HepG2 (cell line): ENCODE data around the gene IQCN. TPM values are rescaled to one million over a fixed set of nuclear protein-coding genes. Genes with fewer than 3 reads are reported as not detected.

Experiments
- ATAC-seq: fragments of 200-7000 bp; cut with Tn5 transposase; 3 replicates; pipeline ENCODE4 v1.9.1; 2020; ENCODE audit warnings: mild to moderate bottlenecking, moderate library complexity
- BruUV-seq: library from RNA; stranded (reverse); fragments of 400-500 nt; replicated peaks from 2 replicates; lab custom pipeline; 2021; lab: Mats Ljungman, UMichigan
- CTCF ChIA-PET: fragments of 300-600 bp; formaldehyde crosslinking; extraction: SDS; loops from one replicate; lab custom pipeline; 2021; ENCODE audit warnings: low total read pairs, inconsistent platforms, low intra/inter-chr PET ratio; lab: Yijun Ruan, JAX
- POLR2A ChIA-PET: fragments of 350-600 bp; sonication (Branson Sonifier 250); formaldehyde crosslinking; loops from one replicate; lab custom pipeline; 2020; ENCODE audit warnings: antibody characterized with exemption, inconsistent platforms; lab: Yijun Ruan, JAX
- DNase-seq: peaks from one replicate; pipeline ENCODE4 v3.0.0-alpha.2; 2015; ENCODE audit warnings: low spot score
- FAIRE-seq: peaks from 3 replicates; lab custom pipeline; 2011; peaks lifted over from hg19 to GRCh38; lab: Jason Lieb, UNC
- H2AFZ ChIP-seq: one replicate; pipeline ENCODE4 v1.6.1; 2011; ENCODE audit warnings: low read length, inconsistent platforms
- H3K27ac ChIP-seq: fragments of 300-600 bp; 3 replicates; pipeline ENCODE4 v1.8.0; 2011; ENCODE audit warnings: mixed run types, mild to moderate bottlenecking, mixed read lengths, low read length, inconsistent platforms; ENCODE audit not compliant: insufficient read depth; ENCODE audit errors: extremely low read length
- H3K27me3 ChIP-seq, 2 experiments: fragments of 200-600 bp in 1 of 2; 2 replicates in 1 of 2; 3 replicates in 1 of 2; pipeline versions ENCODE4 v1.6.0 to v1.8.0; 2011; ENCODE audit warnings: low read length in 2 of 2, mild to moderate bottlenecking in 2 of 2, moderate library complexity in 2 of 2, inconsistent platforms in 1 of 2; ENCODE audit not compliant: insufficient read depth in 2 of 2, control insufficient read depth in 1 of 2
- H3K36me3 ChIP-seq, 2 experiments: fragments of 200-600 bp in 1 of 2; replicated peaks in 1 of 2; 2 replicates in 1 of 2; 3 replicates in 1 of 2; pipeline versions ENCODE4 v1.5.1 to v1.8.0; 2011; ENCODE audit warnings: low read length in 2 of 2, inconsistent platforms in 1 of 2; ENCODE audit not compliant: insufficient read depth in 2 of 2, control insufficient read depth in 1 of 2
- H3K4me1 ChIP-seq: 2 replicates; pipeline ENCODE4 v1.5.1; 2012; ENCODE audit warnings: low read length, inconsistent platforms; ENCODE audit not compliant: insufficient read depth
- H3K4me2 ChIP-seq: 2 replicates; pipeline ENCODE4 v1.6.0; 2011; ENCODE audit warnings: low read depth, low read length, inconsistent platforms
- H3K4me3 ChIP-seq, 3 experiments: fragments of 200-600 bp in 1 of 3; sonication (generic), shearing (Covaris generic) in 1 of 3; replicated peaks in 1 of 3; 2 replicates each; pipeline ENCODE4 v1.5.1; 2011 to 2016; ENCODE audit warnings: low read length in 3 of 3, inconsistent platforms in 2 of 3, low read depth in 2 of 3, mild to moderate bottlenecking in 2 of 3, control low read depth in 1 of 3, mixed read lengths in 1 of 3; ENCODE audit not compliant: insufficient read depth in 1 of 3
- H3K79me2 ChIP-seq: one replicate; pipeline ENCODE4 v1.6.1; 2011; ENCODE audit warnings: low read length, inconsistent platforms; ENCODE audit not compliant: insufficient read depth
- H3K9ac ChIP-seq: 2 replicates; pipeline ENCODE4 v1.6.0; 2011; ENCODE audit warnings: mild to moderate bottlenecking, low read depth, low read length, inconsistent platforms; ENCODE audit not compliant: insufficient read depth
- H3K9me3 ChIP-seq: 2 replicates; pipeline ENCODE4 v1.5.1; 2012; ENCODE audit warnings: mild to moderate bottlenecking, low read length
- H4K20me1 ChIP-seq: 2 replicates; pipeline ENCODE4 v1.6.0; 2011; ENCODE audit warnings: inconsistent platforms, mild to moderate bottlenecking, low read length, moderate library complexity; ENCODE audit not compliant: insufficient read depth
- CEBPB ChIP-seq: IDR thresholded peaks from 2 replicates; pipeline ENCODE4 v1.6.1; 2011; ENCODE audit warnings: low read depth, low read length, improper control_type of control experiment, borderline replicate concordance
- CEBPG ChIP-seq: IDR thresholded peaks from 2 replicates; pipeline ENCODE4 v1.6.1; 2016
- ETV5 ChIP-seq: IDR thresholded peaks from 2 replicates; pipeline ENCODE4 v1.6.1; 2018; ENCODE audit warnings: missing biosample characterization, missing genetic modification reagents, inconsistent platforms, borderline replicate concordance
- HNF4A ChIP-seq: sonication (generic); formaldehyde crosslinking; IDR thresholded peaks from 2 replicates; pipeline ENCODE4 v1.4.0; 2020; ENCODE audit warnings: missing genetic modification reagents
- ZNF263 ChIP-seq: sonication (generic); formaldehyde crosslinking; IDR thresholded peaks from 2 replicates; pipeline ENCODE4 v1.4.0; 2020; ENCODE audit warnings: missing genetic modification reagents
- ZNF446 ChIP-seq: sonication (generic); formaldehyde crosslinking; IDR thresholded peaks from 2 replicates; pipeline ENCODE4 v1.5.0; 2020; ENCODE audit warnings: mild to moderate bottlenecking, missing genetic modification reagents
- ZNF629 ChIP-seq: sonication (generic); formaldehyde crosslinking; conservative IDR thresholded peaks from 2 replicates; pipeline ENCODE4 v1.5.0; 2020; ENCODE audit warnings: missing genetic modification reagents
- ZNF770 ChIP-seq: sonication (generic); formaldehyde crosslinking; IDR thresholded peaks from 2 replicates; pipeline ENCODE4 v1.5.0; 2020; ENCODE audit warnings: mild to moderate bottlenecking, missing genetic modification reagents
- ZSCAN25 ChIP-seq: sonication (generic); formaldehyde crosslinking; IDR thresholded peaks from 2 replicates; pipeline ENCODE4 v1.8.0; 2022; ENCODE audit warnings: mild to moderate bottlenecking, missing genetic modification reagents
- WGBS: methylation state at CpG from one replicate; pipeline ENCODE4 v1.1.6; 2017; ENCODE audit warnings: low lambda C conversion rate; 5-methylcytosine and 5-hydroxymethylcytosine counted together
- in situ Hi-C: cut with HindIII; loops from 2 replicates; pipeline ENCODE4 v1.10.0; 2017; ENCODE audit warnings: low pct_unique_long_range_greater_than_20kb; ENCODE audit not compliant: extremely low pct_ligation_motif_present
- intact Hi-C: fragments of 100-400 bp; cut with micrococcal nuclease; formaldehyde crosslinking; loops from one replicate; pipeline ENCODE4 v1.10.0; 2022; ENCODE audit not compliant: unreplicated experiment
- polyA plus RNA-seq, 8 experiments: library from polyadenylated mRNA; depleted of rRNA in 3 of 8; stranded (reverse) in 7 of 8; unstranded in 1 of 8; fragments of >200 nt; fragmentation: Illumina TruSeq in 4 of 8; extraction: Trizol in 4 of 8; gene quantifications; 2 replicates each; pipeline versions ENCODE4 v1.2.1 to v1.2.3, GENCODE V29; 2011 to 2016; ENCODE audit warnings: low read depth in 4 of 8, missing spikeins in 1 of 8, mixed read lengths in 1 of 8; ENCODE audit not compliant: insufficient read depth in 1 of 8
- total RNA-seq, 5 experiments: library from RNA; depleted of rRNA; stranded (reverse); fragments of >200 nt; fragmentation: Illumina TruSeq; extraction: Trizol; gene quantifications; 2 replicates each; pipeline ENCODE4 v1.2.3, GENCODE V29; 2016; ENCODE audit warnings: low read depth in 1 of 5

The IQCN gene
- total and polyA plus RNA-seq, 2 of the 13 experiments (the other 11 are each of a cell fraction or from before 2014, with no cell fraction given): 0.04 to 0.18 TPM

- Histone ChIP-seq H2AFZ (no peak overlapping the region), H4K20me1 (no peaks in the 10 kb centered on the region), H3K36me3 (no peaks in the 10 kb centered on the region), H3K9me3 (no peaks in the 10 kb centered on the region), H3K4me1 (peaks cover 21% of the 10 kb centered on the region), H3K27ac (no peak overlapping the region), H3K79me2 (no peaks in the 10 kb centered on the region), H3K4me2 (no peak overlapping the region), H3K27me3 (peaks cover 2 to 24% of the 10 kb centered on the region in 2 experiments; a peak in 4 of 5 replicates), H3K4me3 (no peak overlapping the region), H3K9ac (no peak overlapping the region)
- WGBS: 13% methylated on average over 4 of the region's 4 CpGs
- intact Hi-C loops (no loop called here), in situ Hi-C loops (loop anchor here (5.0 kb wide), 1 partner anchor 46 kb away; no protein-coding TSS in a partner anchor)
- TF ChIP-seq ZNF446 (CRISPR knock-in tag) (no peak), HNF4A (CRISPR knock-in tag) (peak; percentile 10; the same call in 1 of the 2 replicates), ZSCAN25 (CRISPR knock-in tag) (no peak), ETV5 (no peak), ZNF263 (CRISPR knock-in tag) (peak; percentile 76), ZNF770 (CRISPR knock-in tag) (peak; percentile 97), CEBPG (CRISPR knock-in tag) (peak; percentile 53), ZNF629 (CRISPR knock-in tag) (peak; percentile 58), CEBPB (peak; percentile 46; the same call in 1 of the 2 replicates)
- BruUV-seq: no TSS peak
- FAIRE-seq (no peak), ATAC-seq (no peak), DNase-seq (no peak)
- CTCF ChIA-PET: interaction anchor here (3.3 kb wide), 1 partner anchor 45 kb away, joined by 38 read pairs; no protein-coding TSS in a partner anchor
- POLR2A ChIA-PET: interaction anchor here (0.6 kb wide), 1 partner anchor 26 kb away, joined by 3 read pairs; no protein-coding TSS in a partner anchor
Observed at GRCh38 chr19:18253130-18253529, 21.1 kb downstream of the IQCN start.
